HL-60 (cell line): Measurements from ENCODE around the gene RITA1.

Experiments
- CTCF ChIP-seq: IDR thresholded peaks from one replicate; pipeline ENCODE4 v1.5.1; 2011; ENCODE audit warnings: low read length, control low read depth, inconsistent platforms; ENCODE audit not compliant: insufficient read depth
- POLR2AphosphoS5 ChIP-seq: IDR thresholded peaks from 2 replicates; pipeline ENCODE4 v1.6.1; 2012; ENCODE audit warnings: low read depth
- REST ChIP-seq: IDR thresholded peaks from 2 replicates; pipeline ENCODE4 v1.6.1; 2012; ENCODE audit warnings: low read depth; ENCODE audit not compliant: insufficient replicate concordance
- SPI1 ChIP-seq: IDR thresholded peaks from 2 replicates; pipeline ENCODE4 v1.6.1; 2012; ENCODE audit warnings: low read depth, mild to moderate bottlenecking, borderline replicate concordance

GRCh38 chr12:113230315-113231234, 45.1 kb downstream of the RITA1 start:
- TF ChIP-seq SPI1, result no peak
- no peak for TF ChIP-seq CTCF
- TF ChIP-seq POLR2AphosphoS5, result no peak
- no peak for TF ChIP-seq REST
